Osteoblast (primary cell): ENCODE data around the gene TECR. TPM values are rescaled to one million over a fixed set of nuclear protein-coding genes. Genes with fewer than 3 reads are reported as not detected.
"Not testable (repeated sequence)": the region's sequence is repeated elsewhere in the genome, so short reads cannot be mapped to it uniquely, and the experiment has no call there.

ENCODE experiments used
- DNase-seq: peaks from one replicate; pipeline ENCODE4 v3.0.0; 2011; ENCODE audit warnings: low spot score, mixed read lengths; ENCODE audit not compliant: insufficient read length; ENCODE audit errors: missing footprints
- H2AFZ ChIP-seq: 2 replicates; pipeline ENCODE4 v1.6.0; 2011; ENCODE audit warnings: mild to moderate bottlenecking, low read length
- H3K27ac ChIP-seq: 2 replicates; pipeline ENCODE4 v1.5.1; 2011; ENCODE audit warnings: mild to moderate bottlenecking, low read depth, low read length, moderate library complexity
- H3K27me3 ChIP-seq: 2 replicates; pipeline ENCODE4 v1.6.0; 2012; ENCODE audit warnings: mild to moderate bottlenecking, control low read depth, inconsistent platforms, low read length, moderate library complexity; ENCODE audit not compliant: insufficient read depth
- H3K36me3 ChIP-seq: 2 replicates; pipeline ENCODE4 v1.5.1; 2011; ENCODE audit warnings: mild to moderate bottlenecking, low read length, control low read depth, moderate library complexity; ENCODE audit not compliant: insufficient read depth
- H3K4me1 ChIP-seq: 2 replicates; pipeline ENCODE4 v1.5.1; 2011; ENCODE audit warnings: mild to moderate bottlenecking, low read length, control low read depth, moderate library complexity; ENCODE audit not compliant: insufficient read depth
- H3K4me2 ChIP-seq: 2 replicates; pipeline ENCODE4 v1.6.0; 2011; ENCODE audit warnings: mild to moderate bottlenecking, low read length; ENCODE audit not compliant: insufficient read depth
- H3K4me3 ChIP-seq: fragments of 200-600 bp; sonication (generic); 3 replicates; pipeline ENCODE4 v1.5.1; 2012; ENCODE audit warnings: mild to moderate bottlenecking, low read length, inconsistent platforms; ENCODE audit not compliant: insufficient read depth
- H3K79me2 ChIP-seq: 2 replicates; pipeline ENCODE4 v1.6.0; 2012; ENCODE audit warnings: mild to moderate bottlenecking, low read length, control low read depth, inconsistent platforms; ENCODE audit not compliant: insufficient read depth
- H3K9me3 ChIP-seq: 2 replicates; pipeline ENCODE4 v1.5.1; 2011; ENCODE audit warnings: low read depth, low read length, control low read depth
- H4K20me1 ChIP-seq: 2 replicates; pipeline ENCODE4 v1.6.0; 2012; ENCODE audit warnings: mild to moderate bottlenecking, low read length, control low read depth; ENCODE audit not compliant: insufficient read depth
- CTCF ChIP-seq: IDR thresholded peaks from 2 replicates; pipeline ENCODE4 v1.5.1; 2011; ENCODE audit warnings: mild to moderate bottlenecking, low read depth, low read length, moderate library complexity; ENCODE audit errors: extremely low read depth
- total RNA-seq: library from RNA; depleted of rRNA; stranded (reverse); fragments of >200 nt; gene quantifications from 2 replicates; pipeline ENCODE4 v1.2.3, GENCODE V29; 2012

The TECR gene
- total RNA-seq, 1 donor, result 41.6 TPM

- Histone ChIP-seq H3K36me3 (no peaks in the 10 kb centered on the region), H3K27ac (no peak overlapping the region), H3K9me3 (no peaks in the 10 kb centered on the region), H3K4me1 (no peaks in the 10 kb centered on the region), H2AFZ (no peak overlapping the region), H3K4me2 (no peak overlapping the region), H3K79me2 (no peaks in the 10 kb centered on the region), H4K20me1 (no peaks in the 10 kb centered on the region), H3K4me3 (no peak overlapping the region), H3K27me3 (no peaks in the 10 kb centered on the region)
- DNase-seq, result no peak
- no peak for TF ChIP-seq CTCF
Observed at GRCh38 chr19:14577264-14577663, 47.9 kb downstream of the TECR start.

- Histone ChIP-seq H3K36me3 (no peaks in the 10 kb centered on the region), H3K4me1 (no peaks in the 10 kb centered on the region), H3K4me2 (no peak overlapping the region), H3K4me3 (no peak overlapping the region), H3K79me2 (no peaks in the 10 kb centered on the region), H4K20me1 (no peaks in the 10 kb centered on the region), H3K27ac (no peak overlapping the region), H2AFZ (no peak overlapping the region), H3K27me3 (no peaks in the 10 kb centered on the region), H3K9me3 (no peaks in the 10 kb centered on the region)
- TF ChIP-seq CTCF, result no peak
- peak; percentile 13 for DNase-seq
Observed at GRCh38 chr19:14577885-14578427, 48.6 kb downstream of the TECR start.

- H3K4me2 ChIP-seq, result no peak overlapping the region
- TF ChIP-seq CTCF, result no peak
- no peak overlapping the region for H2AFZ ChIP-seq
- H3K79me2 ChIP-seq, result no peaks in the 10 kb centered on the region
- H3K36me3 ChIP-seq, result no peaks in the 10 kb centered on the region
- H3K27me3 ChIP-seq, result no peaks in the 10 kb centered on the region
- no peak overlapping the region for H3K27ac ChIP-seq
- DNase-seq, result peak; percentile 42
- no peak overlapping the region for H3K4me3 ChIP-seq
- H4K20me1 ChIP-seq, result no peaks in the 10 kb centered on the region
- no peaks in the 10 kb centered on the region for H3K9me3 ChIP-seq
- no peaks in the 10 kb centered on the region for H3K4me1 ChIP-seq
Observed at GRCh38 chr19:14580623-14581237, 51.3 kb downstream of the TECR start.

- H3K27ac ChIP-seq, result no peak within 1 kb of the TSS
- no peaks in the 10 kb centered on the region for H3K79me2 ChIP-seq
- H3K4me2 ChIP-seq, result no peak within 1 kb of the TSS
- peak; percentile 10 for DNase-seq
- no peak for TF ChIP-seq CTCF
- no peaks in the 10 kb centered on the region for H3K27me3 ChIP-seq
- H3K9me3 ChIP-seq, result no peaks in the 10 kb centered on the region
- H2AFZ ChIP-seq, result no peak within 1 kb of the TSS
- no peaks in the 10 kb centered on the region for H3K36me3 ChIP-seq
- no peak within 1 kb of the TSS for H3K4me3 ChIP-seq
- no peaks in the 10 kb centered on the region for H4K20me1 ChIP-seq
- no peaks in the 10 kb centered on the region for H3K4me1 ChIP-seq
Observed at GRCh38 chr19:14582894-14583340, 53.5 kb downstream of the TECR start, which contains the start of gene CLEC17A. Gene CLEC17A (plus strand): TSS chr19:14583084. CDS start chr19:14583161, 77 bp downstream.

- H3K79me2 ChIP-seq, H3K4me3 ChIP-seq, H2AFZ ChIP-seq, H3K27ac ChIP-seq, H4K20me1 ChIP-seq, H3K4me1 ChIP-seq, H3K4me2 ChIP-seq, H3K27me3 ChIP-seq, H3K36me3 ChIP-seq, DNase-seq, H3K9me3 ChIP-seq: not testable (repeated sequence)
Observed at GRCh38 chr19:14584372-14584771, 55.0 kb downstream of the TECR start.

- not testable (repeated sequence) for H3K4me2 ChIP-seq, H3K36me3 ChIP-seq, H3K4me1 ChIP-seq, H4K20me1 ChIP-seq, H3K27me3 ChIP-seq, H2AFZ ChIP-seq, H3K4me3 ChIP-seq, H3K79me2 ChIP-seq, H3K9me3 ChIP-seq, H3K27ac ChIP-seq, DNase-seq
Observed at GRCh38 chr19:14585187-14585586, 55.8 kb downstream of the TECR start.
